IPS-NIHi11 (cell line): ENCODE measurements around the gene LGALS8.
"Not testable (repeated sequence)": the region's sequence is repeated elsewhere in the genome, so short reads cannot be mapped to it uniquely, and the experiment has no call there.

ENCODE experiments used
- DNase-seq: peaks from one replicate; pipeline ENCODE4 v3.0.0; 2012; ENCODE audit warnings: mixed read lengths, low spot score

The LGALS8 gene

DNA sequence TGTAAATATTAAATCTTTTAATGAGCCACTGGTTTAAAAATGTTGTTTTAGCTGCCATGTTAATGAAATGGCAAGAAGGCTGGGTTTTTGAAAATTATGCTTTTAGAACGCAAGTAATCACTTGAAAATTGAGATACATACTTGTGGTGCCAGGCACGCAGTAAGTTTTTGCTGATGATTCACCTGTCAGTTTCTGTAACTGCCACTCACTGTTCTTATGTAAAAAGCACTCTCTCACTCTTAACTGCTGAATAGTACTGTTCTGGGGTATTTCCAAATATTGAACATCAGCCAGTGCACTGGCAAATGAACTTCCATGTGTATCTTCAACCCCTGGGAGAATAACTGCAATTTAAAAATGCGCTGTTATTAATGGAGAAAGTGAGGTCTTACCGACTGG lies 17.9 kb downstream of the LGALS8 start:
- no peak for DNase-seq

DNA sequence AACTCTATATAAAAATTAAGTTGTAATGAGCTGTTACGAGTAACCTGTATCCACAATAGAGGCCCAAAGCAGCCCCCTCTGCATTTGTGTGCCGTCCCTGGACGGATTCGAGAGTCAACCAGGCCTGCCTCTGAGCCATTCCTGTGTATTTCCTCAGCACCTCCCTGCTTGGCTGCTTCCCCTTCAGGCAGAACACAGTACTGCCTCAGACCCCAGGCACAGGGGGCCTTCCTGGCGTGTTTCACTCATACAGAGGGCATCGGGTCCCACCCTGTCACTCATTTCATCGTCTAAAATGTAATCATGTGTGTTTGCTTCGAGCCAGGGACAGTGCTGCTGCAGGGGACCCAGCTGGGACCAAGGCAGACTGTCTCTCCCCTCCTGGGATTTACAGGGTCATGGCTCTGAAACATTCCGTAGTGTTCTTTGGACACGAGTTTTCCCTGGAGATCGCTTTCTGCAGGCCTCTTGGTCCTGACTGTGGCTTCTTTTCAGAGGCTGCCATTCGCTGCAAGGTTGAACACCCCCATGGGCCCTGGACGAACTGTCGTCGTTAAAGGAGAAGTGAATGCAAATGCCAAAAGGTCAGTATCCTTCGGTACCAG lies 19.4 kb downstream of the LGALS8 start:
- DNase-seq = peak; percentile 37

DNA sequence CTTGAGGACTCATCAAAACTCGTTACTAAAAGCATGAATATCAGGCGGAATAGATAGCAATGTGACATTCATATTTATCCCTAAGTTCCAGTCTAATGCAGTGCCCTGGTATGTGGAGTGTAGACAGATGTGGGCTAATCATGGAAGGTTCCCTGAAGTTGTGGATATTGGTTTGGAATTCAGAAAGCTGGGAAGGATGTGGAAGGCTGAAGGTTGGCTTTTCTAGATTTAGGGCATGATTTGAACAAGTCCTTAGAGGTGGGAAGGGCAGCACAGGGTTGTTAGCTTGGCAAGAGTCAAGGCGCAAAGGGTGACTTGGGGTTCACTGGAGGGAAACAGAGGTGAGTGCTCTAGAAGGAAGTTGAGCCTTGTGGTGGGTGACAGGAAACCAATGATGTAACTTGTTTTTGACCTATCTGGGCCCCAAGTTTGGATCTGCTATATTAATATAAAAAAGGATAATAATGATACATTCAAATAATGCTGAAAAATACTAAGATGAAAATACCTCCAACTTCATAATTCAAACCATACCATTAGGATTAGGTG lies 21.9 kb downstream of the LGALS8 start:
- no peak for DNase-seq

DNA sequence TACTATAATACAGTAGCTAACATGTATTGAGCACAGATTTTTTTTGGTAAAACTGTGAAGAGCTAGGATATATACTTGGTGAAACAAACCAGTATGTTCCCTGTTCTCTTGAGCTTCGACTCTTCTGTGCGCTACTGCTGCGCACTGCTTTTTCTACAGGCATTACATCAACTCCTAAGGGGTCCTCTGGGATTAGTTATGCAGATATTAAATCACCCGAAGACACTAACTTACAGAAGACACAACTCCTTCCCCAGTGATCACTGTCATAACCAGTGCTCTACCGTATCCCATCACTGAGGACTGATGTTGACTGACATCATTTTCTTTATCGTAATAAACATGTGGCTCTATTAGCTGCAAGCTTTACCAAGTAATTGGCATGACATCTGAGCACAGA lies 24.7 kb downstream of the LGALS8 start:
- no peak for DNase-seq

DNA sequence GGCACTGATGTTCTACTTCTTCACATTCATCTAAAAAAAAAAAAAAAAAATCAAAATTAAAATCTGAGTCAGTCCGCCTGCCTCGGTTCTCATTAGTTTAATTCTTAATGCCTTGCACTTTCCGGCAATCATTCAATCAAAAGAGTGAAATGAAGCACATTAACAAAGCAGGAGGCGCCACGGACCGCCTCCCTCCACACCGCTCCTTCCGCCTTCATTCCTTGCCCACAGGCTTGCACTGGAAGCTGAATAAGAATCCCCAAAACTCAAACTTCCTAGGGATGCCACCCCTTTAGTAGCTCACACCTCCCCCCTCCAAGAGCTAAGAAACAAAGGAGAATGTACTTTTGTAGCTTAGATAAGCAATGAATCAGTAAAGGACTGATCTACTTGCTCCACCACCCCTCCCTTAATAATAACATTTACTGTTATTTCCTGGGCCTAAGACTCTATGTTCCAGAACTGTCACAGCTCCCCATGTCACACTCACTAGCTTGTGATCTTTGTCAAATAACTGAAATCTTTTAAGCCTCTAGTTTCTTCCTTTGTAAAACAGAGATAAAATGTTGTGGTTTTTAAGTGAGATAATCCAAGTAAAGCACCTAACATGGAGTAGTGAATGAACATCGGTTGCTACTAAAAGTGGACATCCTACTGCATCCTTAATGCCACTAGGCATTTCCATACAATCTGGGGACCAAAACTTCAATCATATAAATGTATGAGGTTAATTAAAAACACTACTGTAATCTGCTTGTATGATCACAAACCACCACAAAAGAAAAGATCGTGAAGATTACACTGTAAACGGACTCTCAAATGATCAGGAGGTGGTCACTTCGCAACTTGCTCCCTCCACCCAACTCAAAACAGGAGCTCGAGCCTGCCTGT lies 27.4 kb downstream of the LGALS8 start:
- DNase-seq = no peak

DNA sequence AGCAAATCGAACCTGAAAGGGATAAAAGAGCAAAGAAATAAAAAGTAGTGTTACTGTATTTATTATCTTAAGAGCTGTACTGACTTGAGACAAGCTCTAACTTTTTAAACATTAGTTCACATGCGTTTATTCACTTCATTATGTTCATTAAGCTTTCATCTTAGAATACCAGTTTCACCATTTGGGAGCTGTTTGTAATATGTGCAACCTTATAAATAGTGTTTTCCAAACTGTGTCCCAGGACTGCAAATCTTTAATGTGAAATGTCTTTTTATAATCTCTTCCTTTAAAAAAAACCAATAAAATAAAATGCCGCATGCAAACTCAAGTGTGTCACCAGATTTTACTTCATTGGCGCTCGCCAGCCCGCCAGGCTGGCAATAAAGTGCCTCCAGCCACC lies 28.3 kb downstream of the LGALS8 start:
- no peak for DNase-seq

DNA sequence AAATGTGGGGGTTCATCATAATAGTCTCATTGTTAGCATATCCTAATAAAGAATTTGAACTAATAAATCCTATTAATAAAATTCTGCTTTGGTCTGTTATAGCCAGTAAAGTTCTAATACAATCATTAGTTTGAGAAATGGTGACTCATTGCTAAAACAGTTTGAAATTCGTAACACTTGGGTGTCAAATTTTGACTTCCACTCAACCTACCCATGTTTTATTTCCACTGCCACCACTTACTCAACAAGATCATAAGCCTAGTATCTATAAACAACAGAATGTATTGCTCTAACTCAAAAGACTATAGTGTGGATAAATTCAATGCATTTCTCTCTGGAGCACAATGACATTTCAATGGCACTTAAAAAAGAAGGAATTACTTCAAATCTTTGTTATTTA lies 29.1 kb downstream of the LGALS8 start:
- DNase-seq = no peak

DNA sequence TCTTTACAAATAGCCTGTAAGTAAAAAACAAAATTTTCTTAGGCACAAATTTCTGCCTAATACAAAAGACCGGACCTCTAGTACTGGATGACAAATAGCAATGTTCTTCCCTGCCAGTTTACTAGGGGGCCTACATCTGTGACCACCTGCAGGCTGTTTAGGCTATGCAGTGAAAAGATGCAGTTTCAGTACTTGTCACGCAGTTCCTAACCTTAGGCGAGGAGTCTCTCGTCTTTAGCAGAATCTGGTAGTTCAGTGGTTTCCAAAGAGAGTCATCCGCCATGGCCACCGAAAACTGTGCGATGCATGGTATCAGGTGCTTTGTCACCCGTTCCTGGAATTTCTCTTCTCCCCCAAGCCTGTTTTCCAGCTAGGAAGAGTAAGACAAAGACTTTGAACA lies 29.6 kb downstream of the LGALS8 start:
- no peak for DNase-seq

DNA sequence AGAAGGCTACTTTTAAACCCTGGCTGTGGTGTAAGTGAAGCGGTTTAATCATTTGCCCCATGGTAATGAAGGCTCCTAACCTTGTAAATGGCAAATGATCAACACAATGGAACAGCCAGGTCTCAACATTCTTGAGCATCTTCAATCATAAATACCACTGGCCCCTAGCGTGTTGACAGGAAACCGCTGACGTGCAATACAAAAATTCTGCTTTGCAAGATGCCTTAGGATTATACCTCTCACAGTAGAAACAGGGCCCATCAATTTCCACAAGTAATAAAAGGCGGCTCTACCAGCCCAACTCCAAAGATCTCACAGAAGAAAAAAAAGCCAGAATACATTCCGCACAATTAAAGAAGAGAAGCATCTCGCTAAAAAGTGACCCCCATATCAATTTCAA lies 32.8 kb downstream of the LGALS8 start:
- no peak for DNase-seq

DNA sequence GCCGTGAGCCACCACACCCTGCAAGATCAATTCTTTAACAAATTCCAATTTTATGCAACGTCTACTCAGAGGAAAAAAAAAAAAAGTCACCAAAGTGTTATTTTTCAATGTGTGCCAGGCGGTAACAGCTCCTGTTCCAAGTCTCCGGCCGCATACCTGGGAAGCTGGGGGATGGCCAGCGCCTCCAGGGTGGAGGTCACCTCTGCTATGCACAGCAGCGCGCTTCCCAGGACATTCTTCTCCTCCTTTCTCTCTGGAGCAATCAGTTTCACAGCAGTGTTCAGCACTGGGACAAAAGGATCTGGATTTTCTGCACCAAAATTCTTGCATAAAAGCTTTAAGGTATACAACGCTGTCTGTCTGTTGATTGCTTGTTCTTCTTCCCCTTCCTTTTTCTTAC lies 34.3 kb downstream of the LGALS8 start:
- DNase-seq = no peak

DNA sequence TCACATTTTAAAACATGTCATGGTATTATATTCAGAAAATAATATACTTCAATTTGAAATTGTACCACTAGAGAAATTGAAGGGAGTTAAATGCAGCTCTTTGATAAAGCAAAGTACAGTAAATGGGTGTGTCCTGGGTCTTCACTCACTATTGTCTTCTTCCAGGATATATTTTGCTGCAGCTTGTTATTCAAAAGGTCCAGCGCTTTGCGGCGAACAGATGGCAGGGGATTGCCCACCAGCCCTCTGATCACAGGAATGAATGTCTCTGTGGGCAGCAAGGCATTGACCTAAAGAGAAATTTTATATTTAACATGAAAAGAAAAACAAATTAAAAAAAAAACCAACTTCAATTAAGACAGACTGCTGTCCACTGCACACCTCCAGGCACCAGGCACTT lies 35.1 kb downstream of the LGALS8 start:
- DNase-seq = no peak

DNA sequence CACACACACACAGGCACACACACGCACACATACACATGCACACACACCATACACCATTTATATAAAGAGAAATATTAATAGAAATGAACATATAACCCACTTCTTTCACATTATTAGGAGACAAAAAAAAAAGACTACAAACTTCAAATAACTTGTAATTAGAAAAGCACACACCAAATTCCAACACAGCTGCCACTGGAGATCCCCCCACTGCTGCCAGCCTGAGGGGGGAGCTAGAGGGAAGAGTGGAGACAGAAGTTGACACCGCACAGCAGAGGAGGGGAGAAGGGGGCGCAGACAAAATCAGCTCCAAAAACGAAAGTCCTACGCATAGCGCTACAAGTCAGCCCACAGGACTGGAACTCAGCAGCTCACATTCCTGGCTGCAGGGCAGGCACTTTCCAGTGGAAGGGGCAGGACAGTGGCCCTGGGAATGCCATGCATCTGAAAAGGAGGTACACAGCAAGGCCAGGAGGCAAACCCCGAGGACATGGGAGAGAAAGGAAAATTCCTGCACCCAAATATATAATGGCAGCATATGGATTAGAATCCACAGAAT lies 36.5 kb downstream of the LGALS8 start:
- peak; percentile 10 for DNase-seq

DNA sequence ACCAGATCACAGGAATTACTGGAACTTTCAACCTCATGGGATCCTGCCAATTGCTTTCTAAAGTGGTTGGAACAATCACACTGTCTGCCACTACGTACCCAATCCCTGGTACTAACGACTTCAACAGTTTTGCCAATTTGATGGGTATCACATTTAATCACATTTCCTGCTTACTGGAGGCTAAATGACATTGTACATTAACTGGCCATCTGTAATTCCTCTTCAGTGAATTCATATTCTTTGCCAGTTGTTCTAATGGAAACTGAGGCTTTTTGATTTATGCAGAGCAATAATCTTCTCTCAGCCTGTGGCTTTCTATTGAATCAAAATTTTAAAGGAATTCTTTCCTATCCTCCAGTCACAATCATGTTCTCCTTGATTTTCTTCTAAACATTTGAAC lies 38.2 kb downstream of the LGALS8 start:
- no peak for DNase-seq

DNA sequence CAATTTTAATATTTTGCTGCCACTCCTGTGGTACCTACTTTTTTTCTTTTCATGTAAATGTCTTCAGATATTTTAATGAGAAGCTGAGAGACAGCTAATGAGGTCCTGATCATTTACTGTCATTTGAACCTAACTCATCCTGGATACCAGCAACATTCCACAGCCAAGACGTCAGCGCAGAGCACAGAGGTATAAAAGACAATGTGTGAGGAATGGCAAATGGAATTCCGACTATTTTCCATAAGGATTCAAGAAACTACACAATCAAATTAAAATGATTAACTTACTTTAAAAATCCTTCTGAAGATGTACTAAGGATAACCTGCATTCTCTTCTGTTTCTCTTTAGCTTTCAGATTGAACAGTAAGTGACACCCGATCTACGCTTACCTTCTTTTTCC lies 41.7 kb downstream of the LGALS8 start:
- no peak for DNase-seq

DNA sequence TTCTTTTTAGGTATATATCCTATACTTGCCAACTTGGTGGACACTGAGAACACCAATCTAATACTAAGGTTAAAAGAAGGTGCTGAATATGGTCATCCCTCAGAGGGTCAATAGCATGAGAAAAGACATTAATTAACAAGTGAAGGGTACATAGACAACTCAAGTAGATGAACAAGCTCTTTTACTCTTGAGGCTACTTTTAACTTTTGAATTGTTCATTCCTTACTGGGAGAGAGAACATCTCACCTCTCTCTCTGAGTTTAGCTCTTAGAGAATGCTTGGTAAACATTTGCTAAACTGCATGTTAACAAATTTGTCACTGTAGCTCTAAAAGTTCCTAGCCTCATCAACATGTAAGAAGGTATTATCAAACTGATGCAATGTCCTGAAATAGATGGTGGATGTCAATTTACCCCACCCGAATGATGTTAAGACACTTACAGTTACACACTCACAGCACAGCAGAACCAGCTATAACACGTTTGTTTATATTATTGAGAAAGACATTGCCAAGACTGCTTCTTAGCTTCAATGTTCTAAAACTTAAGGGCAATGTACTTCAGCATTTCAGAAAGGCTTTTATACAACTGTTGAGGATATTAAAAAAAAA lies 44.6 kb downstream of the LGALS8 start:
- no peak for DNase-seq

DNA sequence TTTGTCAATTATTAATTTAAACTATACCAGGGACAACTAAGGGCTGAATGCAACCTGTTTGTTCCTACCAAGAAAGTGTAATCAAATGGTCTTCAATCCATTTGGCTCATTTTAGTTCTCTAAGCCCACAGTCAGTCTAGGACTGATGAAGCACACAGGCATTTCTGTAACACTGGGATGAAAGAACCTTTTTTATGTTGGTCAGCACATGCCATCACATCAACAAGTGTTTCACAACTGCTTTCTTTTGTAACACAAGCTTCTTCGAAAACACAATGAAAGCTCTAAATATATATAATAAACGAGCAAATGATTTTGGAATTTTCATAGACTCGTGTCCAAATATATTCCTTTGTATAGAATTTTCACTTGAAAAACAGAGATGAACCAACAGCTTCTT lies 51.7 kb downstream of the LGALS8 start:
- DNase-seq = no peak

DNA sequence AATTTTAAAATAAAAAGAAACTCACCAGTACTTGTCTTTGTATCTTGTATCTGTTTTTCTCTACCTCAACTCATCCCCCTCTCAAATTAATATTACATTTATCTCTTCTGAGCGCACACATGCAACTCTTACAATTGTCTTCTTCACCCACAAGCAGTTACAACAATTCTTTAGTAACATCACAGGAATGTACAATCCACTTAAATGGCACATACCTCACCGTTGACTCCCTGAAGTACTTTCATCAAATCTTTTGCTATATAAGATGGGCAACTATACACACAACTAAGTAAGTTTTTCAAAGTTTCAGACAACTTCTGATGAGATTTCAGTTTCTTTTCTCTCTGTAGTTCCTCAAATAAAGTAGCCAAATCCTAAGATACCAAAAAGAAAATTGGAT lies 52.2 kb downstream of the LGALS8 start:
- DNase-seq = no peak

DNA sequence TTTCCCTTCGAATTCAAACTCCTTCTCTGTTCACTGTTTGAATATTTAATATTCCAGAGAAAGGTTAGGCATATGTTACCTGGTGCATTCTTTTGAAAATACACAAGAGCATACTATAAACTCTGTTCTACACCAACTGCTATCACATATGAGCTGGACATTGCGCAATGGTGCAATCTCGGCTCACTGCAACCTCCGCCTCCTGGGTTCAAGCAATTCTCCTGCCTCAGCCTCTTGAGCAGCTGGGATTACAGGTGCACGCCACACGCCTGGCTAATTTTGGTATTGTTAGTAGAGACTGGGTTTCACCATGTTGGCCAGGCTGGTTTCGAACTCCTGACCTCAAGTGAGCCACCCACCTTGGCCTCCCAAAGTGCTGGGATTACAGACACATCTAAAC lies 53.3 kb downstream of the LGALS8 start:
- DNase-seq = not testable (repeated sequence)

DNA sequence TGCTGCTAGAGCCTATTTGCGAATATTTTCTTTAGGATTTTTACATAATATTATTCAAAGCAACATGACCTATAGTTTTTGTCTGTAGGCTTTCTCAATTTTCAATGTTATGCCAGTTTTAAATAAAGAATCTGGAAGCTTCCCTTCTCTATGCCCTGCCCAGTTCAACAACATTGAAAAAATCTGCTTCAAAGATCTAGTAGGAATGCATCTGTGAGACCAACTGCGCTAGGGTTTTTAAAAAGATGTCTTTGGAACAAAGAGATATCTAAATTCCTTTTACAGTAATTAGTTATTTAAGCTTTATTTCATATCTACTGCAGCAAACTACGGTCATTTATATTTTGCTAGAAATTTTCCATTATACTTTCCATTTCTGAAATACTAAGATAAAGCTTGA lies 54.9 kb downstream of the LGALS8 start:
- no peak for DNase-seq

DNA sequence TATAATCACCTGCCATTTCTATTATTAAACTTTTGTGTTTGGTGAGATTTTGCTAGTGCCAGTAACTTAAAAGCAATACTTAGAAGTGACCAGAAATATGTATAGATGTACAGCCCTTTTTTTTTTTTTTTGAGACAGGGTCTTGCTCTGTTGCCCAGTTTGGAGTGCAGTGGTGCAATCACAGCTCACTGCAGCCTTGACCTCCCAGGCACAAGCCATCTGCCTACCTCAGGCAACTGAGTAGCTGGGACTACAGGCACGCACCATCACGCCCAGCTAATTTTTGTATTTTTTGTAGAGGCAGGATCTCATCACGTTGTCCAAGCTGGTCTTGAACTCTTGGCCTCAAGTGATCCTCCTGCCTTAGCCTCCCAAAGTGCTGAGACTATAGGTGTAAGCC lies 56.6 kb downstream of the LGALS8 start:
- DNase-seq = not testable (repeated sequence)

DNA sequence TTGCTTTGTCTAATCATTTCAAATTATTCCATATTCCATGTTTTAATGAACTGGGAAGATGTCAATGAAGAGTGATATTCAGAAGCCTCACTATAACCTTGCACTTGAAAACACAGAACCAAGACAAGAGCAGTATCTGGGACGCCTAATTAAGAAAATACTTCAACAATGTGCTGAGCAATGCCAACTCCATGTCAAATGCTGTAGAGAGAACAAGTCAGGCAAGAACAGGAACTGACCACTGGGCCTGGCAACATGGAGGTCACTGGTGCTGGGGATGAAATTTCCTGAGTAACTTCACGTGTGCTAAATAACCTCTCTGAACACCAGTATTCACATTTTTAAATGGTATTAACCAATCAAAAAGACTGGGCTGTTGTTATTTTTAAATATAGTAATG lies 57.7 kb downstream of the LGALS8 start:
- no peak for DNase-seq

DNA sequence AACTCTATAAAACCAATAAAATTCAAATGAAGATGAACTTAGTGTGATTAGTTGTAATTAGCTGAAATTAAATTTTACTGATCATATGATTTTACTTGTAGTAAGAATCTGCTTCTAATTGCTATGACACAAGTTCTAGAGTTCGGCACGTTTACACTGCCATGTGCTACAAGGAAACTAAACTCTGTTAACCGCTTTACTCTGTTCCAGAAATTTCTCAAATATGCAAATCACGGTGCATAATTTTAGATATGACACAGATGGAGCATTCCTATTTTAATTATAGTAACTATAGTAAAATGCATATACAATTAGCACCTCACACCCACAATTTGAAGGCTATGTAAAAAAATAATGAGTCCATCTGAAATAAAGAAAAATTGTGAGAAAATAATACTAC lies 65.7 kb downstream of the LGALS8 start:
- no peak for DNase-seq
